HG02938 (cell line): ENCODE results near the gene ABL1.

Experiments used
- ATAC-seq: cut with Tn5 transposase; IDR thresholded peaks from one replicate; pipeline ENCODE4 v1.9.1; 2021; ENCODE audit warnings: mild to moderate bottlenecking, moderate library complexity; ENCODE audit not compliant: unreplicated experiment

ABL1 gene

GRCh38 chr9:130824643-130825350 is 10.3 kb upstream of the ABL1 start:
- ATAC-seq, result no peak

GRCh38 chr9:130825351-130825651 is 9.8 kb upstream of the ABL1 start:
- no peak for ATAC-seq

GRCh38 chr9:130825809-130826208 is 9.2 kb upstream of the ABL1 start:
- ATAC-seq, result no peak

GRCh38 chr9:130829762-130830161 is 5.3 kb upstream of the ABL1 start:
- ATAC-seq, result no peak

GRCh38 chr9:130830231-130830760 is 4.8 kb upstream of the ABL1 start:
- no peak for ATAC-seq

GRCh38 chr9:130831077-130831476 is 4.0 kb upstream of the ABL1 start:
- no peak for ATAC-seq

GRCh38 chr9:130833031-130833990 is 1.7 kb upstream of the ABL1 start:
- no peak for ATAC-seq

GRCh38 chr9:130835441-130836298 is 616 bp downstream of the ABL1 start:
- ATAC-seq, result peak; percentile 22

- ATAC-seq, result no peak
Measured at GRCh38 chr9:130837002-130837511, 2.0 kb downstream of the ABL1 start.

- ATAC-seq, result no peak
Measured at GRCh38 chr9:130837643-130838042, 2.6 kb downstream of the ABL1 start.

- no peak for ATAC-seq
Measured at GRCh38 chr9:130839132-130840111, 4.4 kb downstream of the ABL1 start.

GRCh38 chr9:130842545-130842944 is 7.5 kb downstream of the ABL1 start:
- no peak for ATAC-seq

- no peak for ATAC-seq
Measured at GRCh38 chr9:130843049-130843908, 8.2 kb downstream of the ABL1 start.

- no peak for ATAC-seq
Measured at GRCh38 chr9:130844044-130844451, 9.0 kb downstream of the ABL1 start.

GRCh38 chr9:130845254-130845653 is 10.2 kb downstream of the ABL1 start:
- ATAC-seq, result no peak

- ATAC-seq, result no peak
Measured at GRCh38 chr9:130845901-130846481, 10.9 kb downstream of the ABL1 start.

- ATAC-seq, result no peak
Measured at GRCh38 chr9:130846487-130847305, 11.6 kb downstream of the ABL1 start.
